ENCODE measurements around the gene DPP9. TPM values are rescaled to one million over a fixed set of nuclear protein-coding genes. Genes with fewer than 3 reads are reported as not detected.

The DPP9 gene
- total and polyA plus RNA-seq, 2 of the 13 experiments (the other 11 are each of a cell fraction or from before 2014, with no cell fraction given): 8.4 to 25.8 TPM

GRCh38 chr19:4715529-4716221 is 8.0 kb downstream of the DPP9 start (continued):
- TF ChIP-seq UBTF (CRISPR knock-in tag; IDR thresholded peaks at IDR 0.05): peak; percentile 86
- peak; percentile 65; the same call in 1 of the 2 replicates for TF ChIP-seq KDM2A (CRISPR knock-in tag; IDR thresholded peaks at IDR 0.05; ENCODE audit: borderline replicate concordance, low read depth)
- TF ChIP-seq CCDC6 (CRISPR knock-in tag; IDR thresholded peaks at IDR 0.05): 0 out of 2 replicates have a peak, but pooled peaks have one; percentile 54
- no peak for TF ChIP-seq ZKSCAN5 (CRISPR knock-in tag; IDR thresholded peaks at IDR 0.05)
- TF ChIP-seq ZNF747 (CRISPR knock-in tag; IDR thresholded peaks at IDR 0.05; ENCODE audit: borderline replicate concordance): 0 out of 2 replicates have a peak, but pooled peaks have one; percentile 56
- peak; percentile 87 for TF ChIP-seq ARID5B (CRISPR knock-in tag; IDR thresholded peaks at IDR 0.05)
- no peak for TF ChIP-seq RBFOX2 (IDR thresholded peaks at IDR 0.05; ENCODE audit: low read depth, low read length)
- TF ChIP-seq HIVEP1 (CRISPR knock-in tag; IDR thresholded peaks at IDR 0.05): 0 out of 2 replicates have a peak, but pooled peaks have one; percentile 32
- no peak for TF ChIP-seq ZNF367 (CRISPR knock-in tag; IDR thresholded peaks at IDR 0.05; ENCODE audit: borderline replicate concordance)
- peak; percentile 79 for TF ChIP-seq NR2F2 (IDR thresholded peaks at IDR 0.05; ENCODE audit: borderline replicate concordance, low read depth)
- peak; percentile 45; the same call in 1 of the 2 replicates for TF ChIP-seq ZMYM4 (CRISPR knock-in tag; IDR thresholded peaks at IDR 0.05)
- 0 out of 2 replicates have a peak, but pooled peaks have one; percentile 52 for TF ChIP-seq PRDM15 (CRISPR knock-in tag; IDR thresholded peaks at IDR 0.05)
- peak; percentile 76; the same call in 1 of the 2 replicates for TF ChIP-seq MAX (IDR thresholded peaks at IDR 0.05)
- TF ChIP-seq TOPORS (CRISPR knock-in tag; IDR thresholded peaks at IDR 0.05): no peak
